Small intestine (tissue), 7 donors: Measurements from ENCODE around the gene LOX. TPM values are rescaled to one million over a fixed set of nuclear protein-coding genes. Genes with fewer than 3 reads are reported as not detected.

Experiments
- DNase-seq, 2 donors: peaks; one replicate each; pipeline versions ENCODE4 v3.0.0 to v3.0.0-alpha.2; 2013
- FAIRE-seq: peaks from 2 replicates; lab custom pipeline; 2012; peaks lifted over from hg19 to GRCh38; lab: Jason Lieb, UNC
- H3K27ac ChIP-seq, 3 donors: one replicate each; pipeline ENCODE4 v1.5.1; 2013; ENCODE audit warnings: low read length in 2 of 3, mild to moderate bottlenecking in 2 of 3, control low read depth in 1 of 3, inconsistent platforms in 1 of 3, low read depth in 1 of 3, moderate library complexity in 1 of 3
- H3K27me3 ChIP-seq, 3 donors: one replicate each; pipeline ENCODE4 v1.6.1; 2013; ENCODE audit warnings: low read length in 3 of 3, inconsistent platforms in 1 of 3; ENCODE audit not compliant: control insufficient read depth in 3 of 3, insufficient read depth in 3 of 3
- H3K36me3 ChIP-seq, 3 donors: one replicate each; pipeline ENCODE4 v1.6.1; 2013; ENCODE audit warnings: low read length in 3 of 3, inconsistent platforms in 1 of 3, low read depth in 1 of 3, mild to moderate bottlenecking in 1 of 3, moderate library complexity in 1 of 3; ENCODE audit not compliant: control insufficient read depth in 3 of 3, insufficient read depth in 2 of 3
- H3K4me1 ChIP-seq, 3 donors: one replicate each; pipeline ENCODE4 v1.6.1; 2013; ENCODE audit warnings: low read length in 2 of 3, inconsistent platforms in 1 of 3, low read depth in 1 of 3, mild to moderate bottlenecking in 1 of 3, moderate library complexity in 1 of 3; ENCODE audit not compliant: control insufficient read depth in 3 of 3, insufficient read depth in 2 of 3
- H3K4me3 ChIP-seq, 3 donors: one replicate each; pipeline ENCODE4 v1.5.1; 2013; ENCODE audit warnings: low read length in 3 of 3, control low read depth in 1 of 3, inconsistent platforms in 1 of 3, low read depth in 1 of 3, mild to moderate bottlenecking in 1 of 3, moderate library complexity in 1 of 3
- H3K9me3 ChIP-seq, 2 donors: one replicate each; pipeline ENCODE4 v1.6.1; 2013; ENCODE audit warnings: low read depth in 1 of 2, low read length in 1 of 2; ENCODE audit not compliant: control insufficient read depth in 2 of 2, insufficient read depth in 1 of 2
- WGBS, 3 donors: extraction: QIAGEN DNeasy Blood & Tissue Kit; methylation state at CpG; one replicate each; pipeline ENCODE4 v1.1.7; 2013; 5-methylcytosine and 5-hydroxymethylcytosine counted together
- polyA plus RNA-seq, 4 donors: library from polyadenylated mRNA; stranded (reverse) in 3 of 4; unstranded in 1 of 4; fragments of 200-250 nt in 3 of 4; fragments of 120-200 nt in 1 of 4; gene quantifications; one replicate each; pipeline versions ENCODE4 v1.2.1 to v1.2.3, GENCODE V29; 2013
- donor health status: healthy with polysubstance abuse.
- donor health status: control.
- donor health status: control.
- donor health status: Bipolar disorder and iron deficiency.
- donor health status: healthy.

Gene LOX
- polyA plus RNA-seq, 4 donors = 0.45 to 8.5 (median 2.3) TPM

- H3K4me1 ChIP-seq = no peaks in the 10 kb centered on the region
- peaks cover 0 to 13% (median 0%) of the 10 kb centered on the region in 3 donors for H3K27me3 ChIP-seq
- no peaks in the 10 kb centered on the region for H3K9me3 ChIP-seq
- DNase-seq (no peak), FAIRE-seq (no peak)
- H3K4me3 ChIP-seq = no peak overlapping the region
- no peaks in the 10 kb centered on the region for H3K36me3 ChIP-seq
- WGBS, 3 donors = 70 to 83% (median 77%) methylated on average over 2 of the region's 2 CpGs
- H3K27ac ChIP-seq = no peak overlapping the region
Measured at GRCh38 chr5:122120493-122120892, 42.4 kb upstream of the LOX start.

- H3K4me1 ChIP-seq = no peaks in the 10 kb centered on the region
- WGBS, 3 donors = 69 to 75% (median 75%) methylated on average over 3 of the region's 3 CpGs
- no peaks in the 10 kb centered on the region for H3K36me3 ChIP-seq
- no peak overlapping the region for H3K4me3 ChIP-seq
- no peak overlapping the region for H3K27ac ChIP-seq
- FAIRE-seq (no peak), DNase-seq (no peak)
- H3K9me3 ChIP-seq = no peaks in the 10 kb centered on the region
- H3K27me3 ChIP-seq = peaks cover 0 to 13% (median 0%) of the 10 kb centered on the region in 3 donors
Measured at GRCh38 chr5:122119205-122119604, 41.1 kb upstream of the LOX start.

- no peaks in the 10 kb centered on the region for H3K9me3 ChIP-seq
- H3K36me3 ChIP-seq = no peaks in the 10 kb centered on the region
- H3K4me3 ChIP-seq = no peak overlapping the region
- 74 to 90% (median 90%) methylated on average over 1 of the region's 1 CpG for WGBS, 3 donors
- H3K27ac ChIP-seq = no peak overlapping the region
- FAIRE-seq (no peak), DNase-seq (no peak)
- H3K4me1 ChIP-seq = no peaks in the 10 kb centered on the region
- H3K27me3 ChIP-seq = peaks cover 0 to 13% (median 0%) of the 10 kb centered on the region in 3 donors
Measured at GRCh38 chr5:122118356-122118948, 40.4 kb upstream of the LOX start.

GRCh38 chr5:122114501-122114900, 36.4 kb upstream of the LOX start:
- no peak overlapping the region for H3K4me3 ChIP-seq
- H3K27ac ChIP-seq = no peak overlapping the region
- DNase-seq (no peak), FAIRE-seq (no peak)
- no peaks in the 10 kb centered on the region for H3K27me3 ChIP-seq
- H3K9me3 ChIP-seq = no peaks in the 10 kb centered on the region
- no peaks in the 10 kb centered on the region for H3K36me3 ChIP-seq
- H3K4me1 ChIP-seq = no peaks in the 10 kb centered on the region
- WGBS, 3 donors = 79 to 94% (median 88%) methylated on average over 2 of the region's 2 CpGs

DNA sequence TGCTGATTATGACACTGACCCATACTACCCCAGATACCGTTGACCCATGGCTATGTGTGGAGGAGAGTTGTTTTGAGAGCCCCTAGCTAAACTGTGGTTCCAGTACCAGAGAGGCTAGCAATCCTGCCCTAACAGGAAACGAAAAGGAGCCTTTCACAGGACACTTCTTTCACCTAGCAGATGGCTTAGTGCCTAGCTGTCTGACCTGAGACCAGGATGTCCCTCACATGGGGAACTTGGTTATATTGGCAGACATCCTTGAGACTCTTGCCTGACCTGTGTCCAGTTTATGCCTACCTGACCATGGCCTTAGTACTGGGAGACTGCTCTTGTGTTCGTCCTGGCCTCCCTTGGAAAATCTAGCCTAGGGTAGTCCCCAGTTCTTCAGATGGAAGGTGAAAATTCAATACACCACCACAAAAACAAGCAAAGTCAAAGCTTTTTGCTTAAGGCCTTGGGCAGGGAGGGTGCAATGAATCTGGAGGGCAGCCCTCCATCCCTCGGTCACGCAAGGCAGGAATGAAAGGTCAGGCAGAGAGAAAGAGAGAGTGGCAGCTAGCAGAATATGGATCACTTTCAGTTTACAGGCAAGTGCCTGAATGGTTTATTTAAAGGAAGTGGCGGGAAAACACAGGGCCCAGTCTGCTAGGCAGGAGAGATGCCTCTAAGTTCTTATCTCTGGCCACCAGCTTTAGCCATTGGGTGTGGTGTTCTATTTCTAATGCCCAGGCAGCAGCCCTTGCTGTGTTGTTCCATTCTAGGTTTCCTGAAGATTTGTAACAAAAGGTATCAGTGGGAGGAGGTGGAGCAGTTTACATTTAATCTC, 34.9 kb upstream of the LOX start:
- FAIRE-seq = no peak

DNA sequence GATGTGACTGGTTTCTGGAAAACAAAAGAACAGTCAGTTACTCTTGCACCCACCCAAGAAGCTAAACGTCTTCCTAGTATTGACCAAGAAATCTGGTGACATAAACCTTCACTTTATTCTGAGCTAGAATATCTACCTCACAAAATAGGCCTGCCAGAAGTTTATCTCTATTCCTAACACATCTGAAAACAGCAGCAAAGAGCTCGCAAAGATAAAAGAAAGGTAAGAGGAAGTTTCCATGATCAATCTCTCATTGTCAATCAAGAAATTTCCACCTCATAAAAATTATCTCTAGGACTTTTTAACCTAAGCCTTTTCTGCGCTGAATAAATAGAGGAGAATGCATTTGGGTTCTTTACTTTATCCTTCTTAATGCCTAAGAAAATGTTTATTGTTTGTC, 34.0 kb upstream of the LOX start:
- no peaks in the 10 kb centered on the region for H3K4me1 ChIP-seq
- no peak for FAIRE-seq
- no peaks in the 10 kb centered on the region for H3K9me3 ChIP-seq
- H3K27me3 ChIP-seq = no peaks in the 10 kb centered on the region
- no peak overlapping the region for H3K27ac ChIP-seq
- H3K4me3 ChIP-seq = no peak overlapping the region
- 22 to 44% (median 27%) methylated on average over 3 of the region's 3 CpGs for WGBS, 3 donors
- H3K36me3 ChIP-seq = no peaks in the 10 kb centered on the region
- DNase-seq = no peak

More for the DNA sequence above, 34.9 kb upstream of the LOX start:
- no peaks in the 10 kb centered on the region for H3K4me1 ChIP-seq
- H3K27ac ChIP-seq = no peak overlapping the region
- DNase-seq = no peak
- H3K9me3 ChIP-seq = no peaks in the 10 kb centered on the region
- no peaks in the 10 kb centered on the region for H3K36me3 ChIP-seq
- WGBS, 3 donors = 60 to 76% (median 70%) methylated on average over 6 of the region's 6 CpGs
- H3K27me3 ChIP-seq = no peaks in the 10 kb centered on the region
- H3K4me3 ChIP-seq = no peak overlapping the region

DNA sequence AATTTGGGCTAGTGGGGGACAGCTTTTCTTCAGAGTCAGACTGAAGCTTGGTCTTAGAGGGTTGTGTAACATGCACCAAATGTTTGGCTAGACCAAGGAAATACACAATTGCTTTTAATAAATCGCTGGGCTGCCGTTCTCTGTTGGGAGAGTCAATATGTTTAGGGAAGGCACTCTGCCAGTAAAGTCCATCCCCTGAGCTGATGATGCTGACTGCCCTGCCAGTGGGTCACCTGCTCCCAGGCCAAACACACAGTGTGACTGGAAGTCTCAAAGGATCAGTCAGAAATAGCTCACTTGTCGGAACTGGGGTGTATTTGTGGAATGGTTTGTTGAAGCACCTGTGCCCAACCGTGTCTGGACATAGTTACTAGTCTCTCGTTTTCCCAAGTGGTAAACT, 33.4 kb upstream of the LOX start:
- FAIRE-seq (no peak), DNase-seq (no peak)
- Histone ChIP-seq H3K9me3 (no peaks in the 10 kb centered on the region), H3K27me3 (no peaks in the 10 kb centered on the region), H3K4me3 (no peak overlapping the region), H3K36me3 (no peaks in the 10 kb centered on the region), H3K4me1 (no peaks in the 10 kb centered on the region), H3K27ac (no peak overlapping the region)
- WGBS, 3 donors = 72 to 81% (median 73%) methylated on average over 5 of the region's 5 CpGs

DNA sequence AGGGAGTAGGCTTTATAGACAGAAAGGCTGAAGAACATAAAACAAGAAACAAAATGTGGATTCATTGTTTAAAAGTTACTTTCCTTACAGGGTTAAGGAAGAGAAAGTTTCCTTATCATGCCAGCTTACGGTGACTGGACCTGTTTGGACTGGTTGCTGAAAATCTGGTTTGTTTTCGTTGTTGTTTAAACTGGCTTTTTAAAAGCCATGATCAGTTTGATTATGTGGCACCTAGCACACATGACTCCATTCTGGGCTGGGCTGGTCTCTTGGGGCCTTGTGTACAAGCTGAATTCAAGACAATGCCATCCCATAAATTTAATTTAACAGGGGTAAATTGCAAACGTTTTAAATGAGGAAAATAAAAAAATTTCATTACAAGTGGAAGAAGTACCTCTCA, 32.9 kb upstream of the LOX start:
- Histone ChIP-seq H3K27ac (no peak overlapping the region), H3K36me3 (no peaks in the 10 kb centered on the region), H3K4me1 (no peaks in the 10 kb centered on the region), H3K4me3 (no peak overlapping the region), H3K9me3 (no peaks in the 10 kb centered on the region), H3K27me3 (no peaks in the 10 kb centered on the region)
- FAIRE-seq (no peak), DNase-seq (no peak)
- WGBS, 3 donors = 27 to 54% (median 31%) methylated on average over 3 of the region's 3 CpGs
